ENCODE results near the gene CDK5R1.
A peak's percentile ranks its signal among the peaks of the same experiment; 100 is the strongest.
"Not testable (repeated sequence)": the region's sequence is repeated elsewhere in the genome, so short reads cannot be mapped to it uniquely, and the experiment has no call there.

The CDK5R1 gene

DNA sequence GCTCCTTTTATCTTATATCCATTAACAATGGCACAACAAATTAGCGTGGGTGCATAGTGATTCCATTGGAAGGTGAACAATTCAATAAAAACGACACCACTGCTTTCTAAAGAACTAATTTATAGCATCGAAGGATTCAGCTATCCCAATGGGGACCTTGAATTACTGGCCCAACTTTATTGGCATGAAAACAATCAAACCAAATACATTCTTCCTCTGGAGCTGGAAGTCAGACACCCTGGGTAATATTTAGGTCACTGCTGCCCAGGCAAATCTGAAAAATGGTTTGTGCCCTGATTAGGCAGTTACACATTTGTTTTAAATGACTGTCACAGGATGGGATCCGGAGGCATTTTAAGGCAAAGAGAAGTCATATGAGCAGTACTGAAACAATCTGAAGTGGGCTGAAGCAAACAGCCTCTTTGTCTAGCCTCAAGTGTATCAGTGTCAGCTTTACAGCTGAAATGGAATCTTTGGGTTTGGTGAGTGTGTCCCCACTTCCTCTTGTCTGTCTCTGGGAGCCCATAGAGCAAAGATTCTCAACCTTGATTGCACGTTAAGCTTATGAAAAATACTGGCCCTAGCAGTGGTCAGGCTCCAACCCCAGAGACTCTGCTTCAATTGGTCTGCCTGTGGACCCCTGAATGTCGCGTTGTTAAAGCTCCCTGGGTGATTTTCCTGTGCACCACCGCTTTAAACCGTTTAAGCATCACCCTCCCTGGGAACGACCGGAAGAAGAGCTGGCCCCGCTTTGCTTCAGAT is 30.3 kb downstream of the CDK5R1 start:
- no peak for DNase-seq (ENCODE audit: low read depth in 2 of 2)

DNA sequence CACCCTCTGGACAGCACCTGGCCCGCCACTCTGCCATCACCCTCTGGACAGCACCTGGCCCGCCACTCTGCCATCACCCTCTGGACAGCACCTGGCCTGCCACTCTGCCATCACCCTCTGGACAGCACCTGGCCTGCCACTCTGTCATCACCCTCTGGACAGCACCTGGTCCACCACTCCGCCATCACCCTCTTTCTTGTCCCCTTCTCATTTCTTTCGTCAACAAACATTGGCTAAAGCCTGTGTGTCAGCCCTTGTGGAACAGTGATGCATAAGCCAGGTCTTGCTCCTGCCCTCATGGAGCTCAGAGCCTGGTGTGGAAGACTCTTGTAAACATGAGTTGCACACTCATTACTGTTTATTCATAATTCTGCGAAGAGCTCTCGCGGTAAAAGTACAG is 31.2 kb downstream of the CDK5R1 start:
- no peak for DNase-seq (ENCODE audit: low read depth in 2 of 2)

DNA sequence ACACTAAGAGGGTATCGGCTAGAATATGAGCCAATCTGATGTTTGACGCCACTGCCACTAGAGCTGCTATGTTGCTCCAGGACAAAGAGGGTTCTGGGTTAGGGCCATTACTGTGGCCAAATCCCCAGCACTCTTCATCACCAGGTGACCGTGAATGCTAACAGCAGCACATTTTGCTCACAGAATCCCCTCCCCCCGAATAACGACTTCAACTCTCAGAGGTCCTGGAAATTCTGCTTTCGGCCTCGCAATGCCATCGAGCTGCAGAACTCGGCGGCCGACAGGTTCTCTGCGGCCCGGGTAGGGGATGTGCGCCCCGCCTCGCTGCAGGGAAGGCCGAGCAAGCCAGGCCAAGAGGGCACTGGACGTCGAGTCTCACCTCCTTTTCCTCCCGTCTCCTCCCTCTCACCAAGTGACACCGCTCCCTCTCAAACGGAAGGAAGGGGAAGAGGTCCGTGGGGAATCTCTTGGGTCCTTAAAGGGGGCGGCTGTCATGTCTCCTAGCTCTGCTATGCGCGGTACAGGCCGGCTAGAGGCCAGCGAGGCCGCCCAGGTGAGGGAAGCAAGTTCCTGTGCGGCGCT is 31.9 kb downstream of the CDK5R1 start:
- DNase-seq (ENCODE audit: low read depth in 2 of 2) = no peak

DNA sequence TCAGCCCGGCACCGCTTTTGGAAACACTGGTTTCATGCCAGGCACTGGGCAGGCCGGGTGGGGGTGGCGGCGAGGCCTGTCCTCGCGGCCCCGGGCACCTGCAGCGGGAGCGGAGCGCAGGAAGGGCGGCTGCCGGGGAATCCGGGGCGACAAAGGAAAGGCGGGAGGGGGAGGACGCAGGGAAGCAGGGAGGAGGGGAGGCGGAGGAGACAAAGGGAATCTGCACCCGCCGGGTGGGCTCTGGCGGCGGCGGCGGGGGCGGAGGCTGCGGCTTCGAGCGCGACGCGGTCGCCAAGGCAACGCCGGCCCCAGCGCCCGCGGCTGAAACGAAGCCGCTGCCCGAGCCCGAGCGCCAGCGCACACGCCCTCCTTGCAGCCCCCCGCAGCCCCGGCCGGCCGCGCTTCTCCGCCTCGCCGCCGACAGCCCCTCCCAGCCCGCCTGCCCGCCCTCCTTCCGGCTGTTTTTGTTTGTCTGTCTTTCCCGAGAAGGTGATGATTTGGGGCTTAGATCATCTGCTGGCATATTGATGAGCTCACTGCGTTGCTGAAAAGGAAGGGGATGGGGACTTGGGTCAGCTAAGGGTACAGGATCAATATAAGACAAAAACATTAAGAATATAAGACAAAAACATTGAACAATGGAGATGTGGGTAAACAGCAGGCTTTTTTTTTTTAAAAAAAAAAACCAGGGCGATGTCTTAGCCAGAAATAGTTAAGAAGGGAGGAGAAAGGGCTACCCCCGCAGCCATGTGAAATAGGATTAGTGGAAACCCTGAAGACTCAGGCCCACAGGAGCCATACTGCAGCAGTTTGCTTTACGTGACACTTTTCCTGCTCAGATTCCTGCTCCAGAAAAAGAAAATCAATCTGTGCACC is 32.7 kb downstream of the CDK5R1 start:
- peak; percentile 22 to 55 for DNase-seq (ENCODE audit: low read depth in 2 of 2)

DNA sequence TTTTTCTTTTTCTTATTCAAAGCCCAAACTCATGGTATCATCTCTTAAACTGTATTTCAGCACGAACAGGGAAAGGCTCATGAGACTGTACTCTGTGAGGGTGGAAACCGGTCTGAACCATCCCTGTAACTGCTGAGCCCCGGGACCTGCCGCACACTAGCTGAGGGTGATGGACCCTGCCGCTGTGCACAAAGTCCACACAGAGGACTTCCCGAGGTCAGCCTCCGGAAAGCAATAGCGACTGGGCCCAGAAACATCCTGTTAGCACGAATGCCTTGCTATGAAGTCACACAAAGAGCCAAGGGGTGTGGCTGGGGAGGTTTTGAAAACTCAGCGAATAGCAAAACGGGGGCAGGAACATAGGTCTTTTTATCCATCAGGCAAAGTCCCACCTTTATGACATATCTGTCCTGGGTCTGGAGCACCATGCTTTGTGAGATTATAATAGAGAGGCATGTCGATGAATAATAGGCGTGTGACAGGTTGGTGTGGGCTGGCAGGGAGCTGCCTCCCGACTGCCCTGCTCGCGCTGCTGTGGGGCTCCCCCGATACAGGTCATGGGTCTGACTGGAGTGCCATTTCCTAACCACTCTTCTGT is 33.4 kb downstream of the CDK5R1 start:
- peak in 1 of 2 donors; percentile 21 for DNase-seq (ENCODE audit: low read depth in 2 of 2)

DNA sequence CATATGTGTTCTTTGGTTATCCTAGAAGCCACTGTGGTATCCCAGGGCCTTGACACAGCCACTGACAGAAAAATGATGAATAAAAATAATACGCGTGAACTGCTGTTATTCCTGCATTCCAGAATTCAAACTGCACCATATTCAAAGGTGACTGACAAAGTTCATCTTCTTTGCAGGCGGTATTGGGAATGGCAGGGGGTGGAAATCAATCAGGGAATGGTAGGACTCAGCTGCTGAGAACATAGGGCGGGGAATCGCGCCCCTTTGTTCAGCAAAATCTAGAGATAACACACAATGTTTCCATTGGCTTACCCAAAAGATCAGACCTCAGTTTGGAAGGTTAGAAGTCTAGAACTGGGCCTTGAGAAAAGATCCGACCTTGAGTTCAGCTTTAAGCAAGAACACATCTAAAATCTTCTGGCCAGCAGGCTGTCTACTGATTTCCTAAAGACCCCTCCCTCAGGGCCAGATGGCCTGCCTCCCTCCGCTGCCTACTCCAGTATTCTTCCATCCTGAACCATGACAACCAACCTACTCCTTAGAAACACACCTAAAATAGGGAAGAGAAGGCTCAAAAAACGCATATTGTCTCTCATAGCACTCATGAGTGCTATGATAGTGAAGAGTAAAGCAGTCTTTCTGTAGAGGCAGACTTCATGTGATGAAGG is 34.1 kb downstream of the CDK5R1 start:
- no peak for DNase-seq (ENCODE audit: low read depth in 2 of 2)

DNA sequence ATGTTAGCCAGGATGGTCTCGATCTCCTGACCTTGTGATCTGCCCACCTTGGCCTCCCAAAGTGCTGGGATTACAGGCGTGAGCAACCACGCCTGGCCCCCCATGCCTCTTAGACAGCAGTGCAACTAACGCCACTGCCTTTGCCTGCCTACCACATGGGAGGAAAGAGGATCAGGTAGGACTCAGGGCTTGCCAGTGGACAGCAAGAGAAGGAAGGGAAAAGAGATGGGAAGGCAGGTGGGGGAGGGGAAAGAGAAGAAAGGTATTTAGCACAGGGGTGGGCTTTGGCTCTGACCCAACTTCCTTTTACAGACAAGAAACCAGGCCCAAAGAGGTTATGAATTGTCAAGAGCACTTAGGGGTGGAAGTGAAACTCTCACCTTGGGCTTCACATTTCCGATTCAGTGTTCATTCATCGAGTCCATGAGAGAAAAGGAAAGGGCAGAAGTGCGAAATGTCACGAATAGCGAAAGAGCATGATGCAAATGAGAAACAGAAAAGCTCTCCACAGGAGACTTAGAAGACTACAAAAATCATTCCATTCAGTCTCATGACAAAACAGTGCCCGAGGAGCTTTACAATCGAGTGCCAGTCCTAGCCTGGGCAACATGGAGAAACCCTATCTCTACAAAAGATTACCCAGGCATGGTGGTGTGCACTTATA is 36.4 kb downstream of the CDK5R1 start:
- no peak for DNase-seq (ENCODE audit: low read depth in 2 of 2)

DNA sequence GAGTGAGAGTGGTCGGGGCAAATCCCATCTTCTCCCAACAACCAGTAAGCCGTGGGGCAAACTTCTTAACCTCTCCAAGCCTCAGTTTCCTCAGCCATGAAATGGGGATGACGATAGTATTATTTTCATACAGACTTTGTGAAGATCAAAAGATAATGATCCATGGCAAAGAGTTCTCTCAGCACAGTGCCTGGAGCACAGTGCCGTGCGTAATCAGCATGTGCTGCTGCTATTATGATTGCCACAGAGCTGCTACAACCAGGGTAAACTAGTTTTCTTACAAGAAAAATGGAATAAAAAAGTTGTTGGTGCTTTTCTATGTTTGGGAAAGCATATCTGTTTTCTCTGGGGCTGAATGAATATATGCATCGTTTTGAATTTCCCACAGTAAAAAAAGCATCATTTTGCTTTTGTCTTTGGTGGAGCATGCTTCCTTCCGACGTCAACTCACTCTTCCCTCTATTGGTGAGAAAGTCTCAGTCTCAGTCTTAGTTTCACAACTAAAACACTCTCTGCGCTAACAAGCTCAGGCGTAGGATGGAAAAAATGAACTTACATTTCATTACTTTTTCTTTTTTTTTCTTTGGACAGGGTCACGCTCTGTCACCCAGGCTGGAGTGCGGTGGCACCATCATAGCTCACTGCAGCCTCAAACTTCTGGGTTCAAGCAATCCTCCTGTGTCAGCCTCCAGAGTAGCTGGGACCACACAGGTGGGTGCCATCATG is 37.2 kb downstream of the CDK5R1 start:
- no peak for DNase-seq (ENCODE audit: low read depth in 2 of 2)

DNA sequence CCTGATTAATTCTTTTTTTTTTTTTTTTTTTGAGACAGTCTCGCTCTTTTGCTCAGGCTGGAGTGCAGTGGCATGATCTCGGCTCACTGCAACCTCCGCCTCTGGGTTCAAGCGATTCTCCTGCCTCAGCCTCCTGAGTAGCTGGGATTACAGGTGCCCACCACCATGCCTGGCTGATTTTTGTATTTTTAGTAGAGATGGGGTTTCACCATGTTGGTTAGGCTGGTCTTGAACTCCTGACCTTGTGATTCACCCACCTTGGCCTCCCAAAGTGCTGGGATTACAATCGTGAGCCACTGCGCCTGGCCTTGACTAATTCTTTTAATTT is 37.7 kb downstream of the CDK5R1 start:
- not testable (repeated sequence) for DNase-seq (ENCODE audit: low read depth in 2 of 2)

DNA sequence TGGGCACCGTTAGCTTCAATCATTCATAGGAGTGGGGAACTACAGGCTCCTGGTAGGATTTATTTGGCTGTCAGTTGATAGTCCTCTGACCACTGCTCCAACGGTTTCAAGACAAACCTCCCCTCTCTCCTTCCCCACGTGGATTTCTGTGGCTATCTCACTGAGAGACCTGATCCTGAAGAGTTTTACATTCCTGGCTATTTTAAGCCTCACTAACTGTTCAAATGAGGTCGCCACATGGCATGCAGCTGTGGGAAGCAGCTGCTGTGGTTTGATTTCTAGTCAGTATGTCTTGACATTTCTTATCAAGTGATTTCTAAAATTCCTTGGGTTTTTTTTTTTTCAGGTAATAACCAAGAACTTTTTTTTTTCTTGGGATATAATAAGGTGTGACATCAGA is 38.3 kb downstream of the CDK5R1 start:
- no peak for DNase-seq (ENCODE audit: low read depth in 2 of 2)

DNA sequence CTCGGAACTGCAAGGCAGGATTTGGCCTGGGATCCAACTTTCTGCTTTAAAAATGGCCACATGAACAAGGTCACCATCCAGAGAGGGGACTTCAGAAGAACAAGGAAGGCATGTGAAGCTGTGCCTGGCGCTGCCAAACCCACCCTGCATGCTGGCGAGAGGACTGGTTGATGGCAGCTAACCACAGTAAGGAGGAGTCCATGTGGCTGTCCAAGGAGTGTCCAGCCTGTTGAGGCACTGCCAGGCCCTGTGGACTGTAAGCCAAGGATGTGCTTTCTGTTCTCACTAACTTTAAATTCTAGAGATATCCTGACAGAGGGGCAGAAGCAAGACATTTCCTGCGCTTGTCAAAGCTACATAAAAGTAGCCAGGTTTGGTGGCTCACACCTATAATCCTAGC is 40.4 kb downstream of the CDK5R1 start:
- no peak for DNase-seq (ENCODE audit: low read depth in 2 of 2)

DNA sequence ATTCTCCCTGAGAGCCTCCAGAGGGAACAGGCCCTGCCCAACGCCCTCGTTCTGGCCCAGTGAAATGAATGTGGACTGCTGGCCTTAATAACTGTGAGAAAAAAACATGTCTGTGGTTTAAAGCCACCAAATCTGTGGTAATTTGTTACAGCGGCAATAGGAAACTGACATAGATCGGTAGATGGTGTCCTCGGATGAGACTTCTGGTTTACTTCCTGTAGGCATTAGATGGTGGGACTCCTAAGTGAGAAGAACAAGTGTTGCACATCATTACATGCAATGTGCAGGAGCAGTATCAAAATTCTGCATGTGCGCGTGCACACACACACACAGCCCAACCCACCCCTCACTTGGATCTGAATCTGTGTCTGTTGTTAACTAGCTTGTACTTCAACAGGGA is 42.0 kb downstream of the CDK5R1 start:
- no peak for DNase-seq (ENCODE audit: low read depth in 2 of 2)

DNA sequence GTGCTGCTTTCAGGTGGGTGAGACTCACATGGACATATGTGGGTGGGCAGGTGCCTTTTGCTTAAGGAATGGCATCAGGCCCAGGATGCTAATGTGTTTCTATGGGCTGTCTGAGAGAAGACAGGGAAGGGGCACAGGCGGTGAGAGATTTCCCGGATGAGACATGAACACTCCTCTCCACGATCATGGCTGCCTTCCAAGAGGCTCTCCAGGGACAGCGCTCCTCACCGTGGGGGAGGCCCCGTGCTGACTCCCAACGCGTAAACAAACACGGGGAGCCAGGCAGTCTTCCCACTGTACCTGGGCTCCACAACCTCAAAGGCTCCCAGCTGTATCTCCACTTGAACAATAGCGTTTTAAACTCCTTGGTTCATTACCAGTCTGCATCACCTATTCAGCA is 42.8 kb downstream of the CDK5R1 start:
- no peak for DNase-seq (ENCODE audit: low read depth in 2 of 2)

DNA sequence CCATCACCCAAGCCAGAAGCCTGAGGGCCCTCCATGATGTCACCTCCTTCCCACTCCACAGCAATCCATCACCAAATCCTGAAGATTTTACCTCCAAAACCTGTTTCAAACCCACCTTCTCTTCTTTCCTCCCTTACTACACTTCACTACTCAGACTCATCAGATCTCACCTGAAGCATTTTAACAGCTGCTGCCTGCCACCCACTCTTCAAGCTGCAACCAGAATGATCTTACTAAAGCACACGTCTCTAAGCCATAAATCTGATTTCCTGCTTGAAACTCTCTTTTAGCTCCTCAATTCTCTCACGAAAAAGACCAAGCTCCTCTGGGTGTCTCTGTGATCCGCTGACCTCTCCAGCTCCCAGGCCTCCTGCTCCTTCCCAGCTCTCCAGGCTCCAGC is 46.5 kb downstream of the CDK5R1 start:
- no peak for DNase-seq (ENCODE audit: low read depth in 2 of 2)

DNA sequence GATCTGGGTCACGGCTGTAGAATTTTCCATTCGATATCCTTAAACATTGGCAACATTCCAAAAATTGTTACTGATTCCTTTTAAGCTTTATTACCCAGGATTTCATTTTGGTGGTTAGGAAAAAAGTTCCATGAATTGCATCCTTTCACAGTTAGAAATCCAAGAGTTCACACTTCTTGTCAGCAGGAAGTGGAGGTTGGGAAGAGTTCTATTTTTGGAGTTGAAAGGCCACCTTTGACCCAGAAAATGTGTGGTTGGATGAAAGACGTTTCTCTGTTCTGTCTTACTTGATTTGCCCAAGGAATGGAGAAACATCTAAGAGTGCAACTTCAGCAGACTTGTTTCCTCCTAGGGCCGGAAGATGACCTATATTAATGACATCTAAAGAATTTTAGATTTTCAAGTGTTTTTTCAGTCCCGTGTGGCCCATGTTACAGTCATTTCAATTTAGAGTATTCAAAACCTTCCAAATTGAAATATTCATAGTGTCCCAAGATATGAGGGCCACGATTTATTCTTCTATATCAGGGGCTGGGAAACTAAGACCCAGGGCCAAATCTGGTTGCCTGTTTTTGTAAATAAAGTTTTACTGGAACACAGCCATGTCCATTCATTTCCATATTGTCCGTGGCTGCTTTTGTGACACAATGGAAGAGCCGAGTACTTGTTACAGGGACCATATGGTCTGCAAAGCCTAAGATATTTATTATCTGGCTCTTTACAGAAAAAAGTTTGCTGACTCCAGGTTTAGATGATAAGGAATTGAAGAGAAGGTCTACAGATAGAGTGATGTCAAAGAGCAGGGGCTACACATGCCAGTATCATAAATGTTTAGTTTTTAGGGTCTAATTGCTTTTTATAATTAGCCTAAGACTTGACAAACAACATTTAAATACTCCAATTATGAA is 50.2 kb downstream of the CDK5R1 start:
- no peak for DNase-seq (ENCODE audit: low read depth in 2 of 2)
